K562 (cell line): ENCODE measurements around the gene SDCCAG8. TPM values are rescaled to one million over a fixed set of nuclear protein-coding genes. Genes with fewer than 3 reads are reported as not detected.

Experiments
- CEBPB ChIP-seq: fragments of 450-650 bp; IDR thresholded peaks from 2 replicates; pipeline ENCODE4 v1.6.1; 2016; ENCODE audit warnings: missing genetic modification characterization, missing compliant biosample characterization
- FOXP1 ChIP-seq: sonication (generic); formaldehyde crosslinking; IDR thresholded peaks from 2 replicates; pipeline ENCODE4 v1.8.0; 2022; ENCODE audit warnings: mild to moderate bottlenecking, missing genetic modification reagents
- SIX5 ChIP-seq, 2 experiments: IDR thresholded peaks; 2 replicates each; pipeline ENCODE4 v1.6.1; 2011; ENCODE audit warnings: low read length in 2 of 2, borderline replicate concordance in 1 of 2, low read depth in 1 of 2, mild to moderate bottlenecking in 1 of 2, moderate library complexity in 1 of 2; ENCODE audit not compliant: insufficient read depth in 1 of 2
- ZNF224 ChIP-seq: sonication (generic); formaldehyde crosslinking; IDR thresholded peaks from 2 replicates; pipeline ENCODE4 v1.8.0; 2022; ENCODE audit warnings: mild to moderate bottlenecking, missing genetic modification reagents
- polyA plus RNA-seq, 8 experiments: library from polyadenylated mRNA; depleted of rRNA in 4 of 8; stranded (reverse) in 5 of 8; unstranded in 3 of 8; fragments of >200 nt; fragmentation: Nextera tagmentation in 2 of 8; fragmentation: Illumina TruSeq in 1 of 8; extraction: Ambion mirVana in 2 of 8; extraction: Trizol in 1 of 8; gene quantifications; 2 replicates each; pipeline versions ENCODE4 v1.2.1 to v1.2.3, GENCODE V29; 2011 to 2014; ENCODE audit warnings: inconsistent platforms in 1 of 8, missing spikeins in 1 of 8
- total RNA-seq, 7 experiments: library from RNA; depleted of rRNA in 6 of 7; stranded (reverse); fragments of >200 nt in 6 of 7; fragmentation: Illumina TruSeq in 2 of 7; extraction: Trizol in 2 of 7; gene quantifications; 2 replicates each; pipeline versions ENCODE4 v1.2.1 to v1.2.3, GENCODE V29; 2011 to 2021; ENCODE audit warnings: low replicate concordance in 1 of 7
- TF ChIP-seq, protein P1 (sequence below), 2 experiments: fragments of 450-650 bp; formaldehyde crosslinking in 1 of 2; IDR thresholded peaks; 2 replicates each; pipeline versions ENCODE4 v1.4.0 to v1.6.1; 2014 to 2020; ENCODE audit warnings: mild to moderate bottlenecking in 2 of 2, borderline replicate concordance in 1 of 2, low read depth in 1 of 2
- TF ChIP-seq, protein P2 (sequence below): IDR thresholded peaks from 3 replicates; pipeline ENCODE4 v1.6.1; 2011; ENCODE audit warnings: borderline replicate concordance, mild to moderate bottlenecking, moderate library complexity; ENCODE audit not compliant: insufficient read length; ENCODE audit errors: extremely low read depth
- TF ChIP-seq, protein P3 (sequence below): fragments of 450-650 bp; IDR thresholded peaks from 2 replicates; pipeline ENCODE4 v1.6.1; 2018; ENCODE audit warnings: mild to moderate bottlenecking, low read depth; ENCODE audit not compliant: partially characterized antibody
- TF ChIP-seq, protein P4 (sequence below), 2 experiments: fragments of 450-650 bp in 1 of 2; IDR thresholded peaks; 2 replicates each; pipeline ENCODE4 v1.6.1; 2011 to 2017; ENCODE audit warnings: low read depth in 2 of 2, antibody characterized with exemption in 1 of 2, borderline replicate concordance in 1 of 2, low read length in 1 of 2, mild to moderate bottlenecking in 1 of 2, mixed read lengths in 1 of 2; ENCODE audit not compliant: control insufficient read depth in 1 of 2

SDCCAG8 gene
- total and polyA plus RNA-seq, 9 of the 15 experiments (the other 6 are each of a cell fraction or from before 2014, with no cell fraction given), result 17.9 to 36.7 (median 25.4) TPM

DNA sequence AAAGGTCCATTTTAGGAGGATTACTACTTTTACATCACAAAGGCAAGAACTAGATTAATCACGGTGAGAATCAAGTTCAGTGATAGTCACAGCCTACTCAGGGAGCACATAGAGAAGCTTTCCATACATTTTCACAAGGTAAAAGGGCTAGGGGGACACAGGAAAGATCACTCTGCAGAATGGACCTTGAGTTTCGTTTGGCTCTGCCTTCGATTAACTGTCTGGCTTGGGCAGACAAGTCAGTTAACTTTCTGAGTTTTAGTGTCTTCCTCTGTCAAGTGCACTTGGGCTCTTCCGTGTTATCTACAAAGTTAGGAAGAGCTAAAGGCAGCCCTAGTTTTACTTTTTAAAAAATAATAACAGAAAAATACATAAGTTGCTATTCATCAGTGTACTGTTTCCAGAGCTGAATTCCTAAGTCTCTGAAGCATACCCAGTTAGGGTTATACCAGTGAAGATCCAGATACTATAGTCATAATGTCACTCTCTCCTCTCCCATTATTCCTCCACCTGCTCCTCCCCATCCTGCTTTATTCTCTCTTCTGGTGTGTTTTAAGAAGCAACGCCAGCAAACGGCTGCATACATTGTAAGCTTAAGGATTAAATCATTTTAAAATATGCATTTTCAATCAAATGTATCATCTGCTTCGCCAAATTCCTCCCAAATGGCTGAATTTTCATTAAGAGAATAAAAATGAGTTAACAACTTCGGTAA is 2.5 kb upstream of the SDCCAG8 start (continued):
- TF ChIP-seq, protein P1, sequence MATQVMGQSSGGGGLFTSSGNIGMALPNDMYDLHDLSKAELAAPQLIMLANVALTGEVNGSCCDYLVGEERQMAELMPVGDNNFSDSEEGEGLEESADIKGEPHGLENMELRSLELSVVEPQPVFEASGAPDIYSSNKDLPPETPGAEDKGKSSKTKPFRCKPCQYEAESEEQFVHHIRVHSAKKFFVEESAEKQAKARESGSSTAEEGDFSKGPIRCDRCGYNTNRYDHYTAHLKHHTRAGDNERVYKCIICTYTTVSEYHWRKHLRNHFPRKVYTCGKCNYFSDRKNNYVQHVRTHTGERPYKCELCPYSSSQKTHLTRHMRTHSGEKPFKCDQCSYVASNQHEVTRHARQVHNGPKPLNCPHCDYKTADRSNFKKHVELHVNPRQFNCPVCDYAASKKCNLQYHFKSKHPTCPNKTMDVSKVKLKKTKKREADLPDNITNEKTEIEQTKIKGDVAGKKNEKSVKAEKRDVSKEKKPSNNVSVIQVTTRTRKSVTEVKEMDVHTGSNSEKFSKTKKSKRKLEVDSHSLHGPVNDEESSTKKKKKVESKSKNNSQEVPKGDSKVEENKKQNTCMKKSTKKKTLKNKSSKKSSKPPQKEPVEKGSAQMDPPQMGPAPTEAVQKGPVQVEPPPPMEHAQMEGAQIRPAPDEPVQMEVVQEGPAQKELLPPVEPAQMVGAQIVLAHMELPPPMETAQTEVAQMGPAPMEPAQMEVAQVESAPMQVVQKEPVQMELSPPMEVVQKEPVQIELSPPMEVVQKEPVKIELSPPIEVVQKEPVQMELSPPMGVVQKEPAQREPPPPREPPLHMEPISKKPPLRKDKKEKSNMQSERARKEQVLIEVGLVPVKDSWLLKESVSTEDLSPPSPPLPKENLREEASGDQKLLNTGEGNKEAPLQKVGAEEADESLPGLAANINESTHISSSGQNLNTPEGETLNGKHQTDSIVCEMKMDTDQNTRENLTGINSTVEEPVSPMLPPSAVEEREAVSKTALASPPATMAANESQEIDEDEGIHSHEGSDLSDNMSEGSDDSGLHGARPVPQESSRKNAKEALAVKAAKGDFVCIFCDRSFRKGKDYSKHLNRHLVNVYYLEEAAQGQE (IDR thresholded peaks at IDR 0.05; ENCODE audit: borderline replicate concordance), result no peak
- TF ChIP-seq, protein P1 (CRISPR knock-in tag; IDR thresholded peaks at IDR 0.05; ENCODE audit: low read depth), result no peak
- TF ChIP-seq, protein P2, sequence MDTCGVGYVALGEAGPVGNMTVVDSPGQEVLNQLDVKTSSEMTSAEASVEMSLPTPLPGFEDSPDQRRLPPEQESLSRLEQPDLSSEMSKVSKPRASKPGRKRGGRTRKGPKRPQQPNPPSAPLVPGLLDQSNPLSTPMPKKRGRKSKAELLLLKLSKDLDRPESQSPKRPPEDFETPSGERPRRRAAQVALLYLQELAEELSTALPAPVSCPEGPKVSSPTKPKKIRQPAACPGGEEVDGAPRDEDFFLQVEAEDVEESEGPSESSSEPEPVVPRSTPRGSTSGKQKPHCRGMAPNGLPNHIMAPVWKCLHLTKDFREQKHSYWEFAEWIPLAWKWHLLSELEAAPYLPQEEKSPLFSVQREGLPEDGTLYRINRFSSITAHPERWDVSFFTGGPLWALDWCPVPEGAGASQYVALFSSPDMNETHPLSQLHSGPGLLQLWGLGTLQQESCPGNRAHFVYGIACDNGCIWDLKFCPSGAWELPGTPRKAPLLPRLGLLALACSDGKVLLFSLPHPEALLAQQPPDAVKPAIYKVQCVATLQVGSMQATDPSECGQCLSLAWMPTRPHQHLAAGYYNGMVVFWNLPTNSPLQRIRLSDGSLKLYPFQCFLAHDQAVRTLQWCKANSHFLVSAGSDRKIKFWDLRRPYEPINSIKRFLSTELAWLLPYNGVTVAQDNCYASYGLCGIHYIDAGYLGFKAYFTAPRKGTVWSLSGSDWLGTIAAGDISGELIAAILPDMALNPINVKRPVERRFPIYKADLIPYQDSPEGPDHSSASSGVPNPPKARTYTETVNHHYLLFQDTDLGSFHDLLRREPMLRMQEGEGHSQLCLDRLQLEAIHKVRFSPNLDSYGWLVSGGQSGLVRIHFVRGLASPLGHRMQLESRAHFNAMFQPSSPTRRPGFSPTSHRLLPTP, result no peak
- TF ChIP-seq CEBPB, result no peak
- no peak for TF ChIP-seq ZNF224
- TF ChIP-seq SIX5 (IDR thresholded peaks at IDR 0.05; ENCODE audit: borderline replicate concordance in 1 of 2, insufficient read depth in 1 of 2, low read depth in 1 of 2, low read length in 2 of 2), result no peak
- TF ChIP-seq, protein P3, sequence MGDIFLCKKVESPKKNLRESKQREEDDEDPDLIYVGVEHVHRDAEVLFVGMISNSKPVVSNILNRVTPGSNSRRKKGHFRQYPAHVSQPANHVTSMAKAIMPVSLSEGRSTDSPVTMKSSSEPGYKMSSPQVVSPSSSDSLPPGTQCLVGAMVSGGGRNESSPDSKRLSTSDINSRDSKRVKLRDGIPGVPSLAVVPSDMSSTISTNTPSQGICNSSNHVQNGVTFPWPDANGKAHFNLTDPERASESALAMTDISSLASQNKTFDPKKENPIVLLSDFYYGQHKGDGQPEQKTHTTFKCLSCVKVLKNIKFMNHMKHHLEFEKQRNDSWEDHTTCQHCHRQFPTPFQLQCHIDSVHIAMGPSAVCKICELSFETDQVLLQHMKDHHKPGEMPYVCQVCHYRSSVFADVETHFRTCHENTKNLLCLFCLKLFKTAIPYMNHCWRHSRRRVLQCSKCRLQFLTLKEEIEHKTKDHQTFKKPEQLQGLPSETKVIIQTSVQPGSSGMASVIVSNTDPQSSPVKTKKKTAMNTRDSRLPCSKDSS, result no peak
- TF ChIP-seq, protein P4, sequence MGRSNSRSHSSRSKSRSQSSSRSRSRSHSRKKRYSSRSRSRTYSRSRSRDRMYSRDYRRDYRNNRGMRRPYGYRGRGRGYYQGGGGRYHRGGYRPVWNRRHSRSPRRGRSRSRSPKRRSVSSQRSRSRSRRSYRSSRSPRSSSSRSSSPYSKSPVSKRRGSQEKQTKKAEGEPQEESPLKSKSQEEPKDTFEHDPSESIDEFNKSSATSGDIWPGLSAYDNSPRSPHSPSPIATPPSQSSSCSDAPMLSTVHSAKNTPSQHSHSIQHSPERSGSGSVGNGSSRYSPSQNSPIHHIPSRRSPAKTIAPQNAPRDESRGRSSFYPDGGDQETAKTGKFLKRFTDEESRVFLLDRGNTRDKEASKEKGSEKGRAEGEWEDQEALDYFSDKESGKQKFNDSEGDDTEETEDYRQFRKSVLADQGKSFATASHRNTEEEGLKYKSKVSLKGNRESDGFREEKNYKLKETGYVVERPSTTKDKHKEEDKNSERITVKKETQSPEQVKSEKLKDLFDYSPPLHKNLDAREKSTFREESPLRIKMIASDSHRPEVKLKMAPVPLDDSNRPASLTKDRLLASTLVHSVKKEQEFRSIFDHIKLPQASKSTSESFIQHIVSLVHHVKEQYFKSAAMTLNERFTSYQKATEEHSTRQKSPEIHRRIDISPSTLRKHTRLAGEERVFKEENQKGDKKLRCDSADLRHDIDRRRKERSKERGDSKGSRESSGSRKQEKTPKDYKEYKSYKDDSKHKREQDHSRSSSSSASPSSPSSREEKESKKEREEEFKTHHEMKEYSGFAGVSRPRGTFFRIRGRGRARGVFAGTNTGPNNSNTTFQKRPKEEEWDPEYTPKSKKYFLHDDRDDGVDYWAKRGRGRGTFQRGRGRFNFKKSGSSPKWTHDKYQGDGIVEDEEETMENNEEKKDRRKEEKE (IDR thresholded peaks at IDR 0.05; ENCODE audit: borderline replicate concordance in 1 of 2, control insufficient read depth in 1 of 2, low read depth in 2 of 2, low read length in 1 of 2), result no peak
- no peak for TF ChIP-seq FOXP1 (CRISPR knock-in tag)
